GM12878 (cell line): Measurements from ENCODE around the gene PAPOLG. TPM values are rescaled to one million over a fixed set of nuclear protein-coding genes. Genes with fewer than 3 reads are reported as not detected.

Source experiments
- BHLHE40 ChIP-seq, 2 experiments: fragments of 450-650 bp in 1 of 2; IDR thresholded peaks; 2 replicates each; pipeline ENCODE4 v1.6.1; 2011 to 2017; ENCODE audit warnings: low read depth in 2 of 2, borderline replicate concordance in 1 of 2, improper control_type of control experiment in 1 of 2, low read length in 1 of 2, mild to moderate bottlenecking in 1 of 2
- CHD2 ChIP-seq: IDR thresholded peaks from 2 replicates; pipeline ENCODE4 v1.6.1; 2011; ENCODE audit warnings: low read depth, low read length, improper control_type of control experiment, borderline replicate concordance
- EZH2 ChIP-seq: IDR thresholded peaks from 2 replicates; pipeline ENCODE4 v1.6.1; 2012; ENCODE audit warnings: low read depth, mild to moderate bottlenecking, control low read depth, inconsistent platforms, low read length, borderline replicate concordance; ENCODE audit not compliant: control insufficient read depth
- GATAD2B ChIP-seq: fragments of 450-650 bp; conservative IDR thresholded peaks from 2 replicates; pipeline ENCODE4 v1.6.1; 2017; ENCODE audit warnings: low read depth, mild to moderate bottlenecking, moderate library complexity
- IKZF1 ChIP-seq: fragments of 450-650 bp; conservative IDR thresholded peaks from 2 replicates; pipeline ENCODE4 v1.6.1; 2017; ENCODE audit warnings: antibody characterized with exemption, mild to moderate bottlenecking
- MEF2A ChIP-seq: IDR thresholded peaks from 2 replicates; pipeline ENCODE4 v1.6.1; 2011; ENCODE audit warnings: low read depth, mild to moderate bottlenecking, low read length, moderate library complexity; ENCODE audit not compliant: insufficient read depth
- MTA2 ChIP-seq: fragments of 450-650 bp; IDR thresholded peaks from 2 replicates; pipeline ENCODE4 v1.6.1; 2016; ENCODE audit warnings: low read depth, mild to moderate bottlenecking, moderate library complexity
- RUNX3 ChIP-seq: IDR thresholded peaks from 2 replicates; pipeline ENCODE4 v1.6.1; 2012; ENCODE audit warnings: low read length, inconsistent platforms
- SMARCA5 ChIP-seq: fragments of 450-650 bp; IDR thresholded peaks from 2 replicates; pipeline ENCODE4 v1.6.1; 2017; ENCODE audit warnings: mild to moderate bottlenecking
- TBL1XR1 ChIP-seq: IDR thresholded peaks from 2 replicates; pipeline ENCODE4 v1.6.1; 2012; ENCODE audit warnings: low read depth, low read length, improper control_type of control experiment
- ZNF384 ChIP-seq: IDR thresholded peaks from 2 replicates; pipeline ENCODE4 v1.6.1; 2012; ENCODE audit warnings: low read depth, mild to moderate bottlenecking, low read length, improper control_type of control experiment, borderline replicate concordance
- ZNF622 ChIP-seq: fragments of 450-650 bp; IDR thresholded peaks from 2 replicates; pipeline ENCODE4 v1.6.1; 2017; ENCODE audit warnings: mild to moderate bottlenecking, inconsistent platforms
- ZSCAN29 ChIP-seq: fragments of 450-650 bp; IDR thresholded peaks from 2 replicates; pipeline ENCODE4 v1.6.1; 2017; ENCODE audit warnings: mild to moderate bottlenecking, moderate library complexity
- ZZZ3 ChIP-seq: IDR thresholded peaks from 2 replicates; pipeline ENCODE4 v1.6.1; 2011; ENCODE audit warnings: low read depth; ENCODE audit not compliant: control insufficient read depth, insufficient read length
- polyA plus RNA-seq, 11 experiments: library from polyadenylated mRNA; depleted of rRNA in 4 of 11; unstranded in 6 of 11; stranded (reverse) in 5 of 11; fragments of >200 nt; fragmentation: Nextera tagmentation in 4 of 11; fragmentation: Illumina TruSeq in 1 of 11; extraction: Ambion mirVana in 4 of 11; extraction: Trizol in 1 of 11; gene quantifications; 1 replicate in 1 of 11; 2 replicates in 10 of 11; pipeline versions ENCODE4 v1.2.1 to v1.2.3, GENCODE V29; 2011 to 2016; ENCODE audit warnings: inconsistent platforms in 2 of 11, missing spikeins in 2 of 11, low read depth in 1 of 11
- total RNA-seq, 4 experiments: library from RNA; depleted of rRNA in 3 of 4; stranded (reverse); fragments of >200 nt in 3 of 4; fragmentation: Illumina TruSeq in 1 of 4; extraction: Trizol in 1 of 4; gene quantifications; 2 replicates each; pipeline versions ENCODE4 v1.2.1 to v1.2.3, GENCODE V29; 2013 to 2021
- TF ChIP-seq, protein P1 (sequence below): IDR thresholded peaks from 2 replicates; pipeline ENCODE4 v1.6.1; 2011; ENCODE audit warnings: mild to moderate bottlenecking, low read depth, low read length, moderate library complexity; ENCODE audit not compliant: insufficient replicate concordance
- TF ChIP-seq, protein P2 (sequence below): fragments of 450-650 bp; conservative IDR thresholded peaks from 2 replicates; pipeline ENCODE4 v1.6.1; 2017; ENCODE audit warnings: mild to moderate bottlenecking, moderate library complexity
- TF ChIP-seq, protein P3 (sequence below): IDR thresholded peaks from 2 replicates; pipeline ENCODE4 v1.6.1; 2012; ENCODE audit warnings: improper control_type of control experiment, low read depth, low read length; ENCODE audit not compliant: insufficient replicate concordance
- TF ChIP-seq, protein P4 (sequence below): IDR thresholded peaks from 2 replicates; pipeline ENCODE4 v1.6.1; 2011; ENCODE audit warnings: borderline replicate concordance, low read depth, mild to moderate bottlenecking, moderate library complexity, low read length; ENCODE audit not compliant: insufficient read depth, poor library complexity, severe bottlenecking

PAPOLG gene
- total and polyA plus RNA-seq, 10 of the 15 experiments (the other 5 are each of a cell fraction or from before 2014, with no cell fraction given): 4.2 to 15.8 (median 10.7) TPM

DNA sequence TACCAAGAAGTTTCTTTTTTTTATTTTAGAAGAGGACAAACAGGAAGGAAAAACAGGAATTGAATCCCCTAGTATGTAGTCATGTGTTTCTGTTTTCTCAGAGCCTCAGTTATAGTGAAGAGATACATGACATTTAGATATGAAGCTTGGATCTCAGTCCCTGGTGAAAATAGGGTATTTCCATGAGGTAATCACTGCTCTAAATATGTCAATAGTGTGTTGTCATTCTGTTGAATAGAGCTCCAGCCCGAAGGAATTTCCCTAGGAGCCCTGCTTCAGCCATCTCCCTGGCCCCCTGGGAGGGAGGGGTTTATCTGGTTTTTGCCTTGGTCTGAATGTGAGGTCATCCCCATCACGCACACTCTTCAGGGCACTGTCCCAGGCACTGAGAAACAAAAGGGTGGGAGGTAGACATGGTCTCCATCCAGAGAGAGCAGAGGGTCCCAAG, 78.2 kb downstream of the PAPOLG start (continued):
- TF ChIP-seq ZSCAN29: no peak
- TF ChIP-seq GATAD2B: peak; percentile 63; the same call in 1 of the 2 replicates
- TF ChIP-seq, protein P1, sequence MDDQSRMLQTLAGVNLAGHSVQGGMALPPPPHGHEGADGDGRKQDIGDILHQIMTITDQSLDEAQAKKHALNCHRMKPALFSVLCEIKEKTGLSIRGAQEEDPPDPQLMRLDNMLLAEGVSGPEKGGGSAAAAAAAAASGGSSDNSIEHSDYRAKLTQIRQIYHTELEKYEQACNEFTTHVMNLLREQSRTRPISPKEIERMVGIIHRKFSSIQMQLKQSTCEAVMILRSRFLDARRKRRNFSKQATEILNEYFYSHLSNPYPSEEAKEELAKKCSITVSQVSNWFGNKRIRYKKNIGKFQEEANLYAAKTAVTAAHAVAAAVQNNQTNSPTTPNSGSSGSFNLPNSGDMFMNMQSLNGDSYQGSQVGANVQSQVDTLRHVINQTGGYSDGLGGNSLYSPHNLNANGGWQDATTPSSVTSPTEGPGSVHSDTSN: no peak
- peak; percentile 86 for TF ChIP-seq IKZF1
- TF ChIP-seq RUNX3: peak; percentile 88
- no peak for TF ChIP-seq MTA2
- TF ChIP-seq, protein P2, sequence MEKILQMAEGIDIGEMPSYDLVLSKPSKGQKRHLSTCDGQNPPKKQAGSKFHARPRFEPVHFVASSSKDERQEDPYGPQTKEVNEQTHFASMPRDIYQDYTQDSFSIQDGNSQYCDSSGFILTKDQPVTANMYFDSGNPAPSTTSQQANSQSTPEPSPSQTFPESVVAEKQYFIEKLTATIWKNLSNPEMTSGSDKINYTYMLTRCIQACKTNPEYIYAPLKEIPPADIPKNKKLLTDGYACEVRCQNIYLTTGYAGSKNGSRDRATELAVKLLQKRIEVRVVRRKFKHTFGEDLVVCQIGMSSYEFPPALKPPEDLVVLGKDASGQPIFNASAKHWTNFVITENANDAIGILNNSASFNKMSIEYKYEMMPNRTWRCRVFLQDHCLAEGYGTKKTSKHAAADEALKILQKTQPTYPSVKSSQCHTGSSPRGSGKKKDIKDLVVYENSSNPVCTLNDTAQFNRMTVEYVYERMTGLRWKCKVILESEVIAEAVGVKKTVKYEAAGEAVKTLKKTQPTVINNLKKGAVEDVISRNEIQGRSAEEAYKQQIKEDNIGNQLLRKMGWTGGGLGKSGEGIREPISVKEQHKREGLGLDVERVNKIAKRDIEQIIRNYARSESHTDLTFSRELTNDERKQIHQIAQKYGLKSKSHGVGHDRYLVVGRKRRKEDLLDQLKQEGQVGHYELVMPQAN: no peak
- peak; percentile 87 for TF ChIP-seq MEF2A
- TF ChIP-seq ZNF622: no peak
- peak; percentile 13 to 53; a peak in 1 of 4 replicates for TF ChIP-seq BHLHE40 (IDR thresholded peaks at IDR 0.05; ENCODE audit: borderline replicate concordance in 1 of 2, low read depth in 2 of 2, low read length in 1 of 2)
- TF ChIP-seq, protein P3, sequence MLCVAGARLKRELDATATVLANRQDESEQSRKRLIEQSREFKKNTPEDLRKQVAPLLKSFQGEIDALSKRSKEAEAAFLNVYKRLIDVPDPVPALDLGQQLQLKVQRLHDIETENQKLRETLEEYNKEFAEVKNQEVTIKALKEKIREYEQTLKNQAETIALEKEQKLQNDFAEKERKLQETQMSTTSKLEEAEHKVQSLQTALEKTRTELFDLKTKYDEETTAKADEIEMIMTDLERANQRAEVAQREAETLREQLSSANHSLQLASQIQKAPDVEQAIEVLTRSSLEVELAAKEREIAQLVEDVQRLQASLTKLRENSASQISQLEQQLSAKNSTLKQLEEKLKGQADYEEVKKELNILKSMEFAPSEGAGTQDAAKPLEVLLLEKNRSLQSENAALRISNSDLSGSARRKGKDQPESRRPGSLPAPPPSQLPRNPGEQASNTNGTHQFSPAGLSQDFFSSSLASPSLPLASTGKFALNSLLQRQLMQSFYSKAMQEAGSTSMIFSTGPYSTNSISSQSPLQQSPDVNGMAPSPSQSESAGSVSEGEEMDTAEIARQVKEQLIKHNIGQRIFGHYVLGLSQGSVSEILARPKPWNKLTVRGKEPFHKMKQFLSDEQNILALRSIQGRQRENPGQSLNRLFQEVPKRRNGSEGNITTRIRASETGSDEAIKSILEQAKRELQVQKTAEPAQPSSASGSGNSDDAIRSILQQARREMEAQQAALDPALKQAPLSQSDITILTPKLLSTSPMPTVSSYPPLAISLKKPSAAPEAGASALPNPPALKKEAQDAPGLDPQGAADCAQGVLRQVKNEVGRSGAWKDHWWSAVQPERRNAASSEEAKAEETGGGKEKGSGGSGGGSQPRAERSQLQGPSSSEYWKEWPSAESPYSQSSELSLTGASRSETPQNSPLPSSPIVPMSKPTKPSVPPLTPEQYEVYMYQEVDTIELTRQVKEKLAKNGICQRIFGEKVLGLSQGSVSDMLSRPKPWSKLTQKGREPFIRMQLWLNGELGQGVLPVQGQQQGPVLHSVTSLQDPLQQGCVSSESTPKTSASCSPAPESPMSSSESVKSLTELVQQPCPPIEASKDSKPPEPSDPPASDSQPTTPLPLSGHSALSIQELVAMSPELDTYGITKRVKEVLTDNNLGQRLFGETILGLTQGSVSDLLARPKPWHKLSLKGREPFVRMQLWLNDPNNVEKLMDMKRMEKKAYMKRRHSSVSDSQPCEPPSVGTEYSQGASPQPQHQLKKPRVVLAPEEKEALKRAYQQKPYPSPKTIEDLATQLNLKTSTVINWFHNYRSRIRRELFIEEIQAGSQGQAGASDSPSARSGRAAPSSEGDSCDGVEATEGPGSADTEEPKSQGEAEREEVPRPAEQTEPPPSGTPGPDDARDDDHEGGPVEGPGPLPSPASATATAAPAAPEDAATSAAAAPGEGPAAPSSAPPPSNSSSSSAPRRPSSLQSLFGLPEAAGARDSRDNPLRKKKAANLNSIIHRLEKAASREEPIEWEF: no peak
- 0 out of 2 replicates have a peak, but pooled peaks have one; percentile 23 for TF ChIP-seq CHD2
- TF ChIP-seq, protein P4, sequence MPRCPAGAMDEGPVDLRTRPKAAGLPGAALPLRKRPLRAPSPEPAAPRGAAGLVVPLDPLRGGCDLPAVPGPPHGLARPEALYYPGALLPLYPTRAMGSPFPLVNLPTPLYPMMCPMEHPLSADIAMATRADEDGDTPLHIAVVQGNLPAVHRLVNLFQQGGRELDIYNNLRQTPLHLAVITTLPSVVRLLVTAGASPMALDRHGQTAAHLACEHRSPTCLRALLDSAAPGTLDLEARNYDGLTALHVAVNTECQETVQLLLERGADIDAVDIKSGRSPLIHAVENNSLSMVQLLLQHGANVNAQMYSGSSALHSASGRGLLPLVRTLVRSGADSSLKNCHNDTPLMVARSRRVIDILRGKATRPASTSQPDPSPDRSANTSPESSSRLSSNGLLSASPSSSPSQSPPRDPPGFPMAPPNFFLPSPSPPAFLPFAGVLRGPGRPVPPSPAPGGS: peak; percentile 91
- no peak for TF ChIP-seq SMARCA5
- TF ChIP-seq TBL1XR1: peak; percentile 48; the same call in 1 of the 2 replicates
- no peak for TF ChIP-seq EZH2
- TF ChIP-seq ZZZ3: no peak
- TF ChIP-seq ZNF384: no peak
